ENCODE data around the gene PTCRA.

Gene PTCRA

GRCh38 chr6:42973926-42974325 lies 58.1 kb downstream of the PTCRA start:
- no peak for DNase-seq (ENCODE audit: low read depth)

DNA sequence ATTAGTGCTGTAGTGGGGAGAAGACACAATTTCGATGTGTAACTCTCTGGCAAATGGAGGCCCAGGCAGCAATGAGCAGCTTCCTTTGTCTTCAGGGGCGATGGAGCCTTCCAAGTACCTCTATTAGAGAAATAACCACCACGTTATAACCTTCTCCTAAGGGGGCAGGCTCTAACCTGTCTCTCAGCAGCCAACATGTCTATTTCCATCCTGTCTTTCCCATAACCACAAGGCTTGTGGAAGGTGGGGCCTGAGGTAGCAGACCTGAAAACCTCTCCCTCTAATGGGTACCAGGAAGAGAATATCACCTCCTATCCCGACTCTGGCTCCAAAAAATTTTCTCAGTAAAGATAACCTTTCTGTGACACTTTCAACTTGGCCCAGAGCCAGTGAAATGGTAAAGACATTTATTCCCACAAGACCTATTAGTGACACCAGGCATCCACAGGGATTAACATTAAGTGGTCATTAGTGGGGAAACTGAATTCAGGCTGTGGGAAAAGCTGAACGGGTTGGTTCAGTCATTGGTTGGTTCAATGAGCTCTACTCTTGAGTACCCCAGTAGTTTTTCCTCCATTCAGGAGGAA lies 59.2 kb downstream of the PTCRA start:
- DNase-seq (ENCODE audit: low read depth): no peak

Measured in HS-5 (cell line).